ENCODE measurements around the gene LINGO4.
"Not testable (repeated sequence)": the region's sequence is repeated elsewhere in the genome, so short reads cannot be mapped to it uniquely, and the experiment has no call there.

Gene LINGO4

GRCh38 chr1:151780736-151781135, 24.5 kb downstream of the LINGO4 start:
- DNase-seq, result not testable (repeated sequence)

GRCh38 chr1:151779852-151780251, 25.4 kb downstream of the LINGO4 start:
- DNase-seq, result no peak

- DNase-seq, result no peak
Measured at GRCh38 chr1:151777317-151777716, 27.9 kb downstream of the LINGO4 start.

GRCh38 chr1:151776665-151777062, 28.6 kb downstream of the LINGO4 start:
- DNase-seq, result no peak

- no peak for DNase-seq
Measured at GRCh38 chr1:151775894-151776664, 29.1 kb downstream of the LINGO4 start.

- no peak for DNase-seq
Measured at GRCh38 chr1:151774256-151774922, 30.8 kb downstream of the LINGO4 start.

- DNase-seq, result no peak
Measured at GRCh38 chr1:151773702-151774101, 31.5 kb downstream of the LINGO4 start.

GRCh38 chr1:151769270-151769669, 35.9 kb downstream of the LINGO4 start:
- not testable (repeated sequence) for DNase-seq

- not testable (repeated sequence) for DNase-seq
Measured at GRCh38 chr1:151768351-151769066, 36.7 kb downstream of the LINGO4 start.

- no peak for DNase-seq
Measured at GRCh38 chr1:151763990-151764389, 41.2 kb downstream of the LINGO4 start.

- peak; percentile 71 to 82 for DNase-seq
Measured at GRCh38 chr1:151762941-151763921, 42.0 kb downstream of the LINGO4 start, which contains the start of gene MRPL9. TSS of gene MRPL9 (minus strand) at chr1:151763496. CDS start at chr1:151763479, 17 bp downstream.

GRCh38 chr1:151760597-151761385, 44.4 kb downstream of the LINGO4 start:
- DNase-seq, result no peak

GRCh38 chr1:151759241-151759640, 46.0 kb downstream of the LINGO4 start:
- DNase-seq, result no peak

- DNase-seq, result no peak
Measured at GRCh38 chr1:151756291-151756690, 48.9 kb downstream of the LINGO4 start.
